ENCODE results near the gene KAZN.

The KAZN gene

DNA sequence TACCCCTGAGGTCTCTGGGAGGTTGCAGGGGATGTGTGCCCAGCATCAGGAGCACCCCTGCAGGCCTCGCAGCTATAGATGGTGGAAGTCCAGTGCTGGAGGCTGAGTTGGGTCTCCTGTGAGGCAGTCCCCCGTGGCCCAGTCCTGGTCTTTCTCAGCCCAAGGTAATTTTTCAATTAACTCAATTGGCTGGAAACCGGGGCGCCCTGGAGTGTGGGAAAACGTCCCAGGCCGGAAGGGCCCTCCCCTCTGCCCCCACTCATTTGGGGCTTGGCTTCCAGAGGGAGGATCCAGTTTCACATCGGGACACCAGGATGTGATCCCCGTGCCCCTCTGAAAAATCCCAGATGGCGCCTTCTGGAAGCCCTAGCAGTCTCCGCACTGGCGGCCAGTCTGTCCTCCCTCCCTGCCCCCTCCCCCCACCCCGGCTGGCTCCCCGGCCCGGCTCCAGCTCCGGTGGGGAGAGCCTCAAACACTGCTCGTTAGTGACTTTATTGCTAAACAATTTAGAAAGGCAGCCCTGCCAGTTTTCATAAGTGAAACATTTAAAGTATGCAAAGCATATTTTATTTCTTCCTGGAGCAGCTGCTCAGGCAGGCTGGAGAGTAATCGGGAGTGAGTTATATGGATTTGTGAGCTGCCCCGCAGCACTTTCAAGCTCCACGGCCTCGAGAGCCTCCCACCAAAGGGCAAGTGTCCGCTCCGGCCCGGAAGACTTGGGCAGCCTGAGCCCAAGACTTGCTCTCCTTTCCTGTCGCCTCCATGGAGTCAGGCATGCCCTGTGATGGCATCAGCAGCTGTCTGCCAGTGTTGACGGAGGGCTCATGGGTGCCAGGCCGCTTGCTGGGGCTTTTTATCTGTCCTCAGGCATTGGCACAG, 346.9 kb downstream of the KAZN start:
- in situ Hi-C loops (cut with MboI; ENCODE audit: low sequenced_read_pairs): no loop called here

DNA sequence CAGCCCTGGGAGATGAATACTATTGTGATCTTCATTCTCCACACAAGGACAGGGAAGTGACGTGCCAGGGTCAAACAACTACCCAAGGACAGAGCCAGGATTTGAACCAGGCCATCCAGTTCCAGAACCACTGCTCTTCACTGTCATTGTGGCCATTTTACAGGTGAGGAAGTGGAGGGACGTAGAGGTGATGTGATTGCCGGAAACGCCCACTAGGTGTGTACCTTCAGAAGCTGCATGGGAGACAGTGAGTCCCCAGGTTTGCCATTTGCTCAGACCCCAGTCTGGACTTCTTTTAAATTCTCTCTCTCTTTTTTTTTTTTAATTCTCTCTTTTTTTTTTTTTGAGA, 347.5 kb downstream of the KAZN start:
- in situ Hi-C loops (cut with MboI; ENCODE audit: low sequenced_read_pairs): no loop called here

DNA sequence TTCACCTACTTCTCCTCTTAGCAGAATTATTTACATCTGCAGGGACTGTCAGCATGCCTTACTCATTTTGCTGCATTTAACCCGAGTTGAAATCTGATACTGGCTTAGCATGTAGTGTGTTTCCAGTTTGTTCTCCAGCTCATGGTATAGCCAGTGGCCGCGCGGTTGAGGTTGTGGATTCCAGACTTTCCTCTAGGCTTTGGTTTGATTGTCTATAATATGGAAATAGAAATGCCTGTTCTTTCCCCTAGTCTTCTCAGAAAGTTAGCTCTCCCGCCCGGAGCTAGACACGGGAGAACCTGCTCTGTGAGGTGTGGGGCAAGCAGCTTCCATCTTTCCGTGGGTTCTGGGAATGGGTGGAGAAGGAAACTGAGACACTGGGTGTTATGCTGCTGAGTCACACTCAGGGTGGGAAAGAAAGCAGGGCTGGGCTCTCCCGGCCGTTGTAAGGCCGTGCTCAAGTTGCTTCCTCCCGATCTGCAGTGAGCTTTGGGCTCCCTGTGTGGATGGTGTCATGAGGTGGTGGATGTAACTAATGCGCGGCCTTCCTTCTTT, 348.3 kb downstream of the KAZN start:
- in situ Hi-C loops (cut with MboI; ENCODE audit: low sequenced_read_pairs): no loop called here

DNA sequence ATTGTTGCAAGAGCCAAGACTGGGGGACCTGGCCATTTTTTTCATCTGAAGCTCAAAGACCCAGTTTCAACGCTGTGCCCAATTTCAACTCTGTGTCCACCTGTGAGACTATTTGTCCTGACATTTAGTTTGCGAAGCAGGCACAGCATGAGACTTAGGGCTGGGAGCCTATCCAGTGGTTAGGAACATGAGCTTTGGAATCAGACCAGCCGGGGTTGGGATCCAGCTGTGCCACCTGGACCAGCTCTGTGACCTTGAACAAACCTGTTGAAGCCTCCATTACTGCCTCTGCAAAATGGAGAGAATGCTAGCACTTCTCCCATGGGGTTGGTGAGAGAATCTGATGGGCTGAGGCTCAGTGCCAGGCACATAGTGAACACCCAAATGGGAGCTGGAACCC, 348.9 kb downstream of the KAZN start:
- in situ Hi-C loops (cut with MboI; ENCODE audit: low sequenced_read_pairs): no loop called here

DNA sequence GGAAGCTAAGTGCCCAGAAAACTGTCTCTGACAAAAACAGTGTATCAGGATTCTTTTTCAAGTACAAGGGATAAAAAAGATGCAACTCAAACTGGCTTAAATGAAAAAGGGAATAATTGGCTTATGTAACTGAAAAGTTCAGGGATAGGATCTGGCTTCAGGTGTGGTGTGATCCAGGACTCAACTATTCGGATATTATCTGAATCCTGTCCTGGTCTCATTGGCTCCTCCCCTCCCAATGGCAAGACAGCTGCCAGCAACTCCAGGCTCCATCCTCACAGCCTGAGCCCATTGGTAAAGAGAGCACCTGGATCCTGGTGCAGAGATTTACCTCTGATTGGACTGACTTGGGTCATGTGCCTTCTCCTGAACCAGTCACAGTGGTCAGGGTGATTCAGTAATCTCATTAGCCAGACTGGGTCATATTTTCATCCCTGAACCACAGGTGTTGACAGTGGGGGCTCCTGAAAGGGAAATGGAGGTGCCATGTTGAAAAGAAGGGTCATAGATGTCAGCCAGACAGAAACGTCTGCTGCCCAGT, 349.7 kb downstream of the KAZN start:
- in situ Hi-C loops (cut with MboI; ENCODE audit: low sequenced_read_pairs): no loop called here

DNA sequence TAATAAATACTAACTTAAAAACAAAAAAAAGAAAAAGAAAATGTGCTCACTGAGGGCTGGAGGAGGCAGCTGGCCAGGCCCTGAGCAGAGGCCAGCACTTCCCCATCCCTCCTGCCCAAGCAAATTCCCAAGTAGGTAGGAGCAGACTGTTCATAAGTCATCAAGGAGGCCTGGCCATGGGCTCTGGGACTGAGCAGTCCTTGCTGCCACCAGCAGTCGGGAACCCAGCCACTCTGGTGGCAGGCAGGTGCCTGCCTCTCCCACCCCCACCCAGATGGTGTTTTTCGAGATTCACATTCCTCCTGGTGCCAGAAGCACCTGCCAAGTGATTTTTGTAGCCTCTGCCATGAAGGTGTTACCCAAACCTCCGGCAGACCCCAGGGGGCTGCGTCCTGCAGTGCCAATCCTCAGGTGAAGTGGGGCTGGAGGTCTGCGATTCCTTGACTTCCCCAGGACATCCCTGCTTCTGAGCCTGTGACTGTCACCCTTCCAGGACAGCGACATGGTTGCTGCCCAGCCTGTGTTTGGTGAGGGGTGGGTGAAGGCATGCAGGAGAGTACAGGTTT, 350.9 kb downstream of the KAZN start:
- in situ Hi-C loops (cut with MboI; ENCODE audit: low sequenced_read_pairs): no loop called here

DNA sequence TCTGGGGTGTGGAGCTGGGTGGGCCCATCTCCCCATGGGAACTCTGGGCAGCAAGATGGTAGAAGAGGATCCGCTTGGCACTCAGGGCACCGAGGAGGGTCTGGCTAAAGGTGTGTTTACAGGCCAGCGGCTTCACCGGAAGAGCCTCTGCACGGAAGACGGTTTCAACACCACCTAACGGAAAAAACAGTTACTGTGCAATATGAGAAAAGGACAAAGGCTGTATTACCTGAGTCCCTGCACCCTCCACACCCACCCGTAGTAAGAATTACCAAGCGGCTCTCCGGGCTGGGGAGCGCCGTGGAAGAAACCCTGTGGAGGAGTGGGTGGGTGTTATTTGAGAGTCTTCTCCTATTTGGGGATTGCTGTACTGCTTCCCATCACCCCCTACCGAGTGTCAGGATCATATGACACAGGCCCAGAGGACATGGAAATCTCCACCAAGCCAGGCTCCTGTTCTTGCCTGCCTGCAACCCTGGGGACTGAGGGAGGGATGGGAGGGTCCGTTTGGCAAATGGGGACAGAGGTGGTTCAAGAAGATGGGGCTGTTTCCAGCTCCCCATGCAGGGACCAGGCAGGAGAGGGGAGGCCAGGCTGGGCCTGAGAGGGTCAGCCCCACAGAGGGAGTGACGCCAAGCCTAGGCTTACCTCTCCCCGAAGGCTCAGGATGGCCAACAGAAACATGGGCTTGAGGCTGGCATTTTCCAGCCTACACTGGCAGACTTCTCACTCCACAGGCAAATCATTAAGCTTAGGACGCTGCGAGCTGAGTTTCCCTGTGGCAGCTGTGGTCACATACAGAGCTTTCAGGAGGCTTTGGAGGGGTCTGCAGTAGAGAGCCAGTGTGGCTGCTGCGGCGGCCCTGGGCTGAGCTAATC, 351.6 kb downstream of the KAZN start:
- in situ Hi-C loops (cut with MboI; ENCODE audit: low sequenced_read_pairs): no loop called here

DNA sequence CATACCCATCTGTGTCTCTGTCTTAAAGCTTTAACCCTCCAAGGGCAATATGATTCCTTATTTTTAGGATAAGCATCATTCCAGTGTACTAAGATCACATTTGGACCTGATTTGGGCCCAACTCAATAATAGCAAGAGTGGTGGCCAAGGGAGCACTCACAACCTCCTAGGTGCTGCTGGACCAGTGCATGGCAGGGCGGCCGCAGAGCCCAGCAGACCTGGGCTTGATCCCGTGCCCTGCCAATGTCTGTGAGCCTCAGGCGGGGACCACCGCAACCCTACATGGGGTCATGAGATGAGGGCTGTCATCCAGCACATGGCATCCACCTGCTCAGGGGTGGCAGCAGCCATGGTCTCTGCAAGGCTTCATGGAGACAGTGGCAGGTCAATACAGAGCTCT, 353.3 kb downstream of the KAZN start:
- in situ Hi-C loops (cut with MboI; ENCODE audit: low sequenced_read_pairs): no loop called here

DNA sequence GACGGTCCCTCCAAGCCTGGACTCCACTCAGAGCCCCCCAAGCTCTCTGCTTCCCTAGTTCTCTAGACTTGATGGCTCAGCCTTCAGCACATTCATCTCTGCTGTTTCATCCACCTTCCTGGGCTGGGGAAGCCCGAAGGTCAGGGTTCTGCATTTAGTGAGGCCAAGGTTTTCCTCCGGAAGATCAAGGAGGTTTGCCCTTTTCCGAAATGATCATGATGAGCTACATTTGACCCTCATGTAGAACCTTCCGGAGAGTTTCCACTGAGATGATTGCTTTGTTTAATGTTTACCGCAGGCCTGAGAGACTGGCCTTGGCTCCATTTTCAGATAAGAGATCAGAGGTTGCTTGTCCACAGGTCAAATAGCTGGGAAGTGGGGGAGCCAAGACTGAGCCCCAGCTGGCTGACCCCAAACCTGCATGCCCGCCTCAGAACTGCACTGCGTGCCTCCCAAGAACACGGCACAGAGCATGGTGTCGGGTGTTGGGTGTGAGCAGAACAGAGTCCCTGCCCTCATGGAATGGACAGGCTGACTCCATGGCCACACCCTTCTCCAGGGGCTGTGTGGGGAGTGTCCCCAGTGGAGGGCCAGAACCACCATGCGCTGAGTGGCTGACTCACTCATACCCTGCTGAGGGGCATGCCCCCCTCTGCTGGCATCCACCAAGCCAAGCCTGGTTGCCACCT, 354.3 kb downstream of the KAZN start:
- in situ Hi-C loops (cut with MboI; ENCODE audit: low sequenced_read_pairs): no loop called here

DNA sequence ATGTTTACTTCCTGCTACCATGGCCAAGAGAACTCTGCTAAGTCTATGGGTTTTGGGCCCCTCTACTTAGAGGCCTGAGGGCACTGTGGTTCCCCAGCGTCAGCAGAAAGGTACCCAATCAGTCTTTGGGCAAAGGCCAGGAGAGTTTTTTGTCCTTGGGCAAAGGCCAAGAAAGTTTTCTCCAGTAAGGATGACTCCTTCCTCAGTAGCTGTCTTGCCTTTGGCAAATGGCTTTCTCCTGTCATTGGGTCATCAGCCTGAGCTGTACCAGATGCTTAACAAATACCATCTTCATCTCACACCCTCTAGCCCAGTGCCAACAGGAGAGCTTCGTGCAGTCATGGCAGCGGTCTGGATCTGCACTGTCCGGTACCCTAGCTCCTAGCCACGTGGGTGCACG, 355.7 kb downstream of the KAZN start:
- in situ Hi-C loops (cut with MboI; ENCODE audit: low sequenced_read_pairs): no loop called here

DNA sequence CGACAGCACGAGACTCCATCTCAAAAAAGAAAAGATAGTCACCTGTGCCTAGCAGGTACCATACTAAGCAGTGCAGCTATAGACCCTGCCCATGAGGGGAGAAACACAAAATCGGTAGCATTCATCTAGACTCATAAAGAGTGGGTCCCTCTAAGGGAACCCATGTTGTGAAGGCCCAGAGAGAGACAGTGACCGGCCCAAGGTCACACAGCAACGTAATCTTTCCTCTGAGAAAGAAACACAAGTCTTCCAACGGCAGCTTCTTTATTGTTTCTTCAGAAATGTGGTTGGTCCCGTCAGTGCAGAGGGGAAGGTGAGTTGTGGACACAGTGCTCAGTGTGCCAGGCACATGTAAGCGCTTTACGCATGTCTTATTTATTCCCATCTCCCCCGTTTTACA, 356.4 kb downstream of the KAZN start:
- in situ Hi-C loops (cut with MboI; ENCODE audit: low sequenced_read_pairs): no loop called here

DNA sequence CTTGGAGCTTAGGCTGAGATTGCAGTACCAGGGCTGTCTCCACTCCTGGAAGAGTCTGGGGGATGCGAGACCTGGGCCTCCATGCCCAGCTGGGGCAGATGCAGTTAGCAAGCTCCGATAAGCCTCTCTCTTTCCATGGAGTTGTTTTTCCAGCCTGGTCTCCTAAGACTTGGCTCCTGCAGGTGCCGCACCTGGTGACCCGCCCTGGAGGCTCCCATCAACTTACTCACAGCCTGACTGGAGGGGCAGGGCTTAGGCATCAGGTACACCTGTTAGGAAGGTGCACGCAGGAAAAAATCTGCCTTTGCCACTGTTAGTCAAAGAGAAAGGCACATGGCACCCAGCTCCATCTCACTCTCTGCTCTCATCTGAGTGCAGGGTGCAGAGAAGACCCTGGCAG, 356.9 kb downstream of the KAZN start:
- in situ Hi-C loops (cut with MboI; ENCODE audit: low sequenced_read_pairs): no loop called here

DNA sequence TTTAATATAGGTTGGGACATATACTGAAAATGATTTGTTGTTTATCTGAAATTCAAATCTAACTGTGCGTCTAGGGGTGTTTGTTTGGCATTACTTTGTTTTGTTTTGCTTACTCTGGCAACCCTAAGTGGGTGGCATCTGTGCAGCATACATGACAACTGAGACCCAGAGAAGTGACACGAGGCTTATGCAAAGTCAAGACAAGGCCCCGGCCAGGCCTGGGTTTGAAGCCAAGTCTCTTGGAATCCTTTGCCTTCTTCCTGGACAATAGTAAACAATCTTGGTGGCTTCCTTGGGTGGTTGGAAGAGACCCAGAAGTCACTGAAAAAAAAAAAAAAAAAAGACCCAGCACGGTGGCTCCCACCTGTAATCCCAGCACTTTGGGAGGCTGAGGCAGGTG, 357.5 kb downstream of the KAZN start:
- in situ Hi-C loops (cut with MboI; ENCODE audit: low sequenced_read_pairs): no loop called here

DNA sequence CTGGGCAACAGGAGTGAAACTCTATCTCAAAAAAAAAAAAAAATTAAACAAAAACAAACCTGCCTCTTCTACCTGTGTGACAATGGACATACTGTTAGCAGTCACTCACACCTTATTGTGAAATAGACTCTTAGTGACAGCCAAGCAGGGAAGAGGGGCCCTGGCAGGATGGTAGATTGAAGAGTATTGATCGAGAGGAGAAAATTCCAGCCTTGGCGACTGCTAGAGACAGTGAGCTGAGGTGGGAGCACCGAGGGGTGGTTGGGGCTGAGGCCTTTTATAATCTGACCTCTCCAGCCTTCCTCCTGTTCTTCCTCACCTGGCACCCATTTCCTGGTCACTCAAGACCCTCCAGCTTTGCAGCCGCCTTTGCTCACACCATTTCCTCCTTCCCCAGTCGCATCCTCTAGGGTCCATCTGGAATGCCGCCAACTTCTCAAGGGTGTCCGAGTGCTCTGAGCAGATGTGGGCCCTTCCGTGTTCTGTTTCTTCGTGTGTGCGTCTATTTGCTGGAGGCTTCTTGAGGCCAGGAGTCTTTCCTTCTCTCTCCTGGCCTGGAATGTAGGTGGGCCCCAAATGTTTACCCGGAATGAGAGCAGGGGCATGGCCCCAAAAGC, 358.2 kb downstream of the KAZN start:
- in situ Hi-C loops (cut with MboI; ENCODE audit: low sequenced_read_pairs): no loop called here

DNA sequence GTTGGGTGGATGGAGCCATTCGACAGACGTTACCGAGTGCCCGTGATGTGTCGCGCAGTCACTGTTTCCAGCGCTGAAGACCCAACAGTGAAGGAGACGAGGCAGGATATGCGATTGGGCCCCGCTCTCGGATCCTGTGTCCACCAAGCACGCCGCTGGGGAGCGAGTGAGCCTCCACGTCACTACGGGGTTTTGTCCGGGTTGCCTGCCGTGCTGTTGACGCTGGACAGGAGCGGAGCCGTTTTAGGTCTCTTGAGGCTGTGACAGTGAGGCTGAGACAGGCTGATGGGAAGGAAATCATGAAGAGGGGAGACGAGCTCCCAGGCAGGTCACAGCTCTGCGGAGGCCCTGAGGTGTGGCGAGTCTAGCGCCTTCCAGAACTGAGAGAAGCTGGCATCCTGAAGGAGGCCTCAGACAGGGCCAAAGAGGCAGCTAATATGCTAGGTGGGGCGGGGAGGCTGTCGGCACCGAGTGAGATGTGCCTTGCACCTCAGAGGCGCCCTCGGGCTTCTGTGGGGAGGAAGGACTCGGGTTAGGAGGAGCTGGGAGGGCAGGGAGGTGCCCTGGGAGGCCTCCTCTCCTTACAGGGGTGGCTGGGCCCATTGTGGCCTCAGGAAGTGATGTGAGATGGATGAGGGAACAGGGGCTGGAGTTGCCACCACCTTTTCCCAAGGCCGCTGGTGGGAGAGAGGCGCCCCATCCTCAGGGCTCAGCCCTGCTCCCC, 359.1 kb downstream of the KAZN start:
- in situ Hi-C loops (cut with MboI; ENCODE audit: low sequenced_read_pairs): no loop called here

DNA sequence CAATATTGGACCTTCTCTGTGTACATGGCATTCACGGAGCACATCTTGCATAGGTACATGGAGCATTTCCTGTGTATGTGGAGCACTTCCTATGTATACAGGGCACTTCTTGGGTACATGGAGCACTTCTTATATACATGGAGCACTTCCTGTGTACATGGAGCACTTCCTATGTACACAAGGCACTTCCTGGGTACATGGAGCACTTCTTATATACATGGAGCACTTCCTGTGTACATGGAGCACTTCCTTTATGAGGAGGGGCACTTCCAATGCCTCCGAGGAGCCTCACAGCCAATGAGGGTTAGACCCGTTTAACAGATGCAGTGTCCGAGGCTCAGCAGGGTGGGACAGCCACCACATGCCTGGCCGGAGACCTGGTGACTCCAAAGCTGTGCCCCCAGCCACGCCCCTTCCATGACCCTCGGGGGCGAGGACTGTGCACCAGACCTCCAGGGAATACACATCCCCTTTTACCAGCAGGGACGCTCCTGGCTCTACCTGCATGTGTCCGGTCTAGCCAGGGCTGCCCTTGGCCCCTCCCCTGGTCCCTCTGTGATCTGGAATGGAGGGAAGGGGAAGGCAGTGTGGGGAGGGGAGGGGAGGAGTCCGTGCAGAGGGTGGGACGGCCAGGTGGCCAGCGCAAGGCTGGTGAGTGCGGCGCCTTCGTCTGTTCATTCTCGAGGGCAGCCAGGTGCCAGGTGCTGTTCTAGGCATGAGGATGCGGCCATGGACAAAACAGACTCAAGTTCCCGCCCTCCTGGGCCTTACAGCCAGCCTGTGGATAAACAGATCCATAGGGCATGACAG, 360.0 kb downstream of the KAZN start:
- in situ Hi-C loops (cut with MboI; ENCODE audit: low sequenced_read_pairs): no loop called here

DNA sequence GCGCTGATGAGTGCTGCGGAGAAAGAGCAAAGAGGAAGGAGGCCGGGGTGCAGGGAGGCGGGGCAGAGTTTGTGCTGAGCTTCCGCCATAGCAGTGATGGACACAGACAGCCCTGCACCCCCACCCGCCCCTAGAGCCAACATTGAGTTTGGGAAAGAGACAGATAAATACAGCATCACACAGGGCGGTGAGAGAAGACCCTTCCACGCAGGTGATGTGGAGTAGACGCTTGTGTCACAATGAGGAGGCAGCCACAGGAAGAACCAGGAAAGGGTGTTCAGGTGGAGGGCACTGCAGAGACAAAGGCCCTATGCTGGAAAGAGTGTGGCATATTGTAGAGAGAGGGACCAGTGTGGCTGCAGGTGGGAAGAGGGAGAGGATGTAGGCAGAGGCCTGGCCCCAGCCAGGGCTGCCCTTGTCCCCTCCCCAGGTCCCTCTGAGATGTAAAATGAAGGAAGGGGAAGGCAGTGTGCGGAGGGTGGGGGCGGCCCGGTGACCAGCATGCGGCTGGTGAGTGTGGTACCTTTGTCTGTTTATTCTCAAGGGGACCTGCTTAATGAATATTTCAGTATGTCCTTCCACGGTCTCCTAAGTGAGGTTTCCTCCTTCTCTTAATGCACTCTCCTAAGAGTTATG, 360.7 kb downstream of the KAZN start:
- in situ Hi-C loops (cut with MboI; ENCODE audit: low sequenced_read_pairs): no loop called here

DNA sequence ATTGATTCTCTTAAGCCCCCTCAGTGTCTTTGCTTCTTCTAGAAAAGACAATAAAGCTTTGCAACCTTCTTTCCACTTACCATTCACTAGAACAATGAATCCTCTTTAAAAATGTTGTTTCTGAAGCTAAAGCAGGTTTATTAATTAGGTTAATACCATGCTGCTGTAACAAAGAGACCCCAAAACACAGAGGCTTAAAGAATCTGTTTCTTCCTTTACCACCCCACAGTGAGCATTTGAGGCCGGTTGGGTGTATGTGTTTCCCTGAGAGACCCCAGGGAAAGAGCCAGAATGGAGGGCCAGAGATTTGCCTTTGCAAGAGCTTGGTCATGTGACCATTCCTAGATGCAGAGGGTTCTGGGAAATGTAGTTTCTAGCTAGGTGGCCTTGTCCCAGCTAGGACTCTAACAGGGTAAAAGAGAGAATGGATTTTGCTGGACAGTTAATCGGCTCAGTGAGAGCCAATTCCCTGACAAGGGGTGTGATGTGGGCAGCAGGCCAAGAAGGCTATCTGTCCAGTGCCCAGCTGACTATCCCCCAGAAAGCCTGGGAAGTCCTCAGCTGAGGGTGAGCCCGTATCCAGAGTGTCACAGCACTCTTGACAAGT, 363.3 kb downstream of the KAZN start:
- in situ Hi-C loops (cut with MboI; ENCODE audit: low sequenced_read_pairs): no loop called here
